HEK293 (cell line): ENCODE measurements around the gene ARMS2.

Experiments used
- CTCF ChIA-PET: fragments of 350-600 bp; formaldehyde crosslinking; extraction: SDS; loops from one replicate; lab custom pipeline; 2021; ENCODE audit warnings: antibody characterized with exemption; lab: Yijun Ruan, JAX
- POLR2A ChIA-PET: fragments of 300-600 bp; formaldehyde crosslinking; extraction: SDS; loops from one replicate; lab custom pipeline; 2020; ENCODE audit warnings: antibody characterized with exemption, inconsistent platforms; lab: Yijun Ruan, JAX
- H3K27ac ChIP-seq: fragments of 200-500 bp; sonication (Bioruptor generic); 2 replicates; pipeline ENCODE4 v1.5.1; 2014; ENCODE audit warnings: low read depth, low read length, control low read depth, inconsistent platforms; ENCODE audit errors: extremely low read depth
- H3K36me3 ChIP-seq, 2 experiments: fragments of 200-500 bp in 1 of 2; sonication (Bioruptor generic) in 1 of 2; 1 replicate in 1 of 2; 2 replicates in 1 of 2; pipeline ENCODE4 v1.5.1; 2014 to 2017; ENCODE audit warnings: inconsistent platforms in 2 of 2, low read length in 2 of 2; ENCODE audit not compliant: control insufficient read depth in 2 of 2, insufficient read depth in 1 of 2
- H3K4me1 ChIP-seq: fragments of 200-500 bp; sonication (Bioruptor generic); 2 replicates; pipeline ENCODE4 v1.5.1; 2014; ENCODE audit warnings: mild to moderate bottlenecking, low read length, inconsistent platforms; ENCODE audit not compliant: control insufficient read depth, insufficient read depth
- H3K4me3 ChIP-seq: 2 replicates; pipeline ENCODE4 v1.5.1; 2011; ENCODE audit warnings: low read depth, mild to moderate bottlenecking, control low read depth, low read length, moderate library complexity
- H3K9me3 ChIP-seq: fragments of 200-500 bp; sonication (Bioruptor generic); 2 replicates; pipeline ENCODE4 v1.5.1; 2014; ENCODE audit warnings: low read depth, low read length, inconsistent platforms; ENCODE audit not compliant: control insufficient read depth, insufficient read depth
- BCL11A ChIP-seq: fragments of 450-650 bp; formaldehyde crosslinking; IDR thresholded peaks from 2 replicates; pipeline ENCODE4 v1.5.1; 2016; ENCODE audit warnings: low read depth, missing biosample characterization, missing genetic modification characterization
- BCL11B ChIP-seq: fragments of 450-650 bp; formaldehyde crosslinking; IDR thresholded peaks from 2 replicates; pipeline ENCODE4 v1.5.1; 2016; ENCODE audit warnings: low read depth, missing biosample characterization, missing genetic modification characterization
- EGR2 ChIP-seq: fragments of 450-650 bp; formaldehyde crosslinking; IDR thresholded peaks from 2 replicates; pipeline ENCODE4 v1.5.1; 2016; ENCODE audit warnings: low read depth, missing biosample characterization, missing genetic modification characterization
- KLF7 ChIP-seq: fragments of 450-650 bp; formaldehyde crosslinking; IDR thresholded peaks from 2 replicates; pipeline ENCODE4 v1.5.1; 2016; ENCODE audit warnings: missing biosample characterization, missing genetic modification characterization, borderline replicate concordance
- KLF8 ChIP-seq: fragments of 450-650 bp; formaldehyde crosslinking; IDR thresholded peaks from 2 replicates; pipeline ENCODE4 v1.5.1; 2016; ENCODE audit warnings: missing biosample characterization, missing genetic modification characterization
- ZBTB44 ChIP-seq: fragments of 450-650 bp; IDR thresholded peaks from 2 replicates; pipeline ENCODE4 v1.5.1; 2018; ENCODE audit warnings: missing biosample characterization, mild to moderate bottlenecking, missing genetic modification characterization
- ZFHX2 ChIP-seq: fragments of 450-650 bp; formaldehyde crosslinking; conservative IDR thresholded peaks from 2 replicates; pipeline ENCODE4 v1.5.1; 2016; ENCODE audit warnings: missing biosample characterization, missing genetic modification characterization
- ZIC2 ChIP-seq: fragments of 450-650 bp; formaldehyde crosslinking; IDR thresholded peaks from 2 replicates; pipeline ENCODE4 v1.5.1; 2016; ENCODE audit warnings: missing biosample characterization, missing genetic modification characterization
- ZNF121 ChIP-seq: fragments of 450-650 bp; formaldehyde crosslinking; IDR thresholded peaks from 2 replicates; pipeline ENCODE4 v1.5.1; 2016; ENCODE audit warnings: missing biosample characterization, missing genetic modification characterization
- ZNF140 ChIP-seq: fragments of 450-650 bp; formaldehyde crosslinking; IDR thresholded peaks from 2 replicates; pipeline ENCODE4 v1.5.1; 2016; ENCODE audit warnings: missing biosample characterization, missing genetic modification characterization
- ZNF18 ChIP-seq: fragments of 450-650 bp; formaldehyde crosslinking; IDR thresholded peaks from 2 replicates; pipeline ENCODE4 v1.5.1; 2016; ENCODE audit warnings: missing biosample characterization, missing genetic modification characterization
- ZNF2 ChIP-seq: fragments of 450-650 bp; formaldehyde crosslinking; IDR thresholded peaks from 2 replicates; pipeline ENCODE4 v1.5.1; 2016; ENCODE audit warnings: missing biosample characterization, missing genetic modification characterization
- ZNF416 ChIP-seq: fragments of 450-650 bp; formaldehyde crosslinking; IDR thresholded peaks from 2 replicates; pipeline ENCODE4 v1.5.1; 2016; ENCODE audit warnings: missing biosample characterization, missing genetic modification characterization
- ZNF585B ChIP-seq: fragments of 450-650 bp; formaldehyde crosslinking; IDR thresholded peaks from 2 replicates; pipeline ENCODE4 v1.5.1; 2016; ENCODE audit warnings: missing biosample characterization, missing genetic modification characterization
- ZNF624 ChIP-seq: fragments of 450-650 bp; formaldehyde crosslinking; IDR thresholded peaks from 2 replicates; pipeline ENCODE4 v1.5.1; 2017; ENCODE audit warnings: missing biosample characterization, missing genetic modification characterization
- ZNF645 ChIP-seq: fragments of 450-650 bp; formaldehyde crosslinking; IDR thresholded peaks from 2 replicates; pipeline ENCODE4; 2016; ENCODE audit warnings: missing biosample characterization, missing genetic modification characterization
- ZNF670 ChIP-seq: fragments of 450-650 bp; formaldehyde crosslinking; IDR thresholded peaks from 2 replicates; pipeline ENCODE4 v1.5.1; 2016; ENCODE audit warnings: missing biosample characterization, missing genetic modification characterization, low read depth
- ZNF768 ChIP-seq: fragments of 450-650 bp; formaldehyde crosslinking; IDR thresholded peaks from 2 replicates; pipeline ENCODE4 v1.5.1; 2018; ENCODE audit warnings: missing biosample characterization, mild to moderate bottlenecking, missing genetic modification characterization
- ZSCAN4 ChIP-seq: fragments of 450-650 bp; formaldehyde crosslinking; IDR thresholded peaks from 2 replicates; pipeline ENCODE4 v1.5.1; 2017; ENCODE audit warnings: missing biosample characterization, missing genetic modification characterization

Gene ARMS2

GRCh38 chr10:122487174-122487765, 32.8 kb downstream of the ARMS2 start (continued):
- TF ChIP-seq BCL11B (tag by site-specific recombination) (no peak), ZNF624 (tag by site-specific recombination) (no peak), ZFHX2 (tag by site-specific recombination) (peak; percentile 95), KLF8 (tag by site-specific recombination) (peak; percentile 55; the same call in 1 of the 2 replicates), ZNF140 (tag by site-specific recombination) (no peak), ZSCAN4 (tag by site-specific recombination) (peak; percentile 76), ZNF2 (peak; percentile 97)

- CTCF ChIA-PET = no interaction called here
- Histone ChIP-seq H3K4me1 (peaks cover 4% of the 10 kb centered on the region; the same call in 1 of the 2 replicates), H3K4me3 (no peak overlapping the region), H3K36me3 (no peaks in the 10 kb centered on the region), H3K9me3 (no peaks in the 10 kb centered on the region), H3K27ac (no peak overlapping the region)
- POLR2A ChIA-PET = no interaction called here
- no peak for TF ChIP-seq ZNF645
Observed at GRCh38 chr10:122490268-122490667, 35.8 kb downstream of the ARMS2 start.

- Histone ChIP-seq H3K27ac (no peak overlapping the region), H3K4me1 (peaks cover 4% of the 10 kb centered on the region; the same call in 1 of the 2 replicates), H3K9me3 (no peaks in the 10 kb centered on the region), H3K4me3 (no peak overlapping the region), H3K36me3 (no peaks in the 10 kb centered on the region)
- ChIA-PET POLR2A (no interaction called here), CTCF (interaction anchor here (0.7 to 1.1 kb wide), 2 partner anchors 24 to 75 kb away, joined by 3 to 4 read pairs; no protein-coding TSS in a partner anchor)
- TF ChIP-seq ZNF768 (tag by site-specific recombination) = 0 out of 2 replicates have a peak, but pooled peaks have one; percentile 86
- peak; percentile 64 for TF ChIP-seq ZFHX2 (tag by site-specific recombination)
- no peak for TF ChIP-seq KLF7 (tag by site-specific recombination)
- peak; percentile 49; the same call in 1 of the 2 replicates for TF ChIP-seq EGR2 (tag by site-specific recombination)
Observed at GRCh38 chr10:122490786-122491680, 36.6 kb downstream of the ARMS2 start.

GRCh38 chr10:122492006-122492405, 37.6 kb downstream of the ARMS2 start:
- CTCF ChIA-PET = interaction anchor here (1.1 kb wide), 1 partner anchor 74 kb away, joined by 4 read pairs; no protein-coding TSS in a partner anchor
- Histone ChIP-seq H3K4me3 (no peak overlapping the region), H3K4me1 (peaks cover 3% of the 10 kb centered on the region; the same call in 1 of the 2 replicates), H3K9me3 (no peaks in the 10 kb centered on the region), H3K36me3 (no peaks in the 10 kb centered on the region), H3K27ac (no peak overlapping the region)
- POLR2A ChIA-PET = no interaction called here
- TF ChIP-seq ZNF140 (tag by site-specific recombination) (no peak), ZNF121 (tag by site-specific recombination) (no peak), ZNF416 (tag by site-specific recombination) (no peak), ZIC2 (no peak), BCL11A (no peak), ZNF670 (tag by site-specific recombination) (no peak), ZNF585B (no peak), ZNF18 (tag by site-specific recombination) (no peak), ZBTB44 (tag by site-specific recombination) (no peak)
